Measurements from ENCODE around the gene CTDP1.

Gene CTDP1

GRCh38 chr18:79796016-79796415 lies 116.4 kb downstream of the CTDP1 start:
- TF ChIP-seq GATA1 (IDR thresholded peaks at IDR 0.05; ENCODE audit: low read depth, low read length) (no peak), POLR2A (IDR thresholded peaks at IDR 0.05; ENCODE audit: low read length) (no peak)

DNA sequence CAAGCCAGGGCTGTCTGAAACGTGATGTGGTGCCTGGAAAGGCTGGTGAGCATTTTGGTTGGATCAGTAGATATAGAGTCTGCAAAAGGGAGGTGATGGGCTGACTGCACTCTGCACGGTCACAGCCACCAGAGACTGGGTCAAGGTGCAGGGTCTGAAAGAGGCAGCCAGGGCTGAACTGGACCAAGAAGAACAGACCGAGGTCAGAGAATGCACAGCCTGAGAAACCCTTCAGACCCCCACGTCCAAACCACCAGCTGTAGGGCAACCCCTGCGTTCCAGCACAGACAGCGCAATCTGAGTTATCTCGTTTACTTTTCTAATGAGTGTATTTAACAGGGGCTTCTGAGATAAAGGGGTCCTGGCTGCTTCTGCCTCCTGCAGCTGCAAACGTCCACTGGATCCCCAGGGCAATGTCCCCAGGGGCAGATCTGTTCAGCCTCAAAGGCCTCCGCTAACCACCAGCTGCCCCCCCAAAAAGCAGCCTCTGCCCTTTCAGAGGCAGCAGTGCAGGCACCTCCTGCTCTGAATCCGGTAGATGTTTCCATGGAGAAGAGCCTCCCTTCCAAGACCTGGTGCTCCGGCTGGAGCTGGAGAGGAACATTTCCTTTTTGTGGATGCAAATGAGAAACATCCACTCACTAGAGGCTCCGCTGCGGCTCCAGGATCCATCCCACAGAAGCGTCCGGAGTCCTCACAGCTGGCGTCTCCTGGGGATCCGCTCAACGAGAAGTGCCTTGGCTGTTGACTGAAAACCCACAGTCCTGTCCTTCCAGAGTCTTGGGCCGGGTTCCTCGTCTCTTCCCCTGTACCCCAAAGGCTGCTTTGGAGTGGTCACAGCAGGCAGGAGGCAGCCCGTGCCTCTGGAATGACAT lies 117.2 kb downstream of the CTDP1 start:
- no peak for DNase-seq
- no peak for TF ChIP-seq GATA1 (IDR thresholded peaks at IDR 0.05; ENCODE audit: low read depth, low read length)
- TF ChIP-seq POLR2A (IDR thresholded peaks at IDR 0.05; ENCODE audit: low read length): no peak

More at GRCh38 chr18:79796016-79796415, 116.4 kb downstream of the CTDP1 start:
- no peak for DNase-seq

- DNase-seq: peak; percentile 46 to 51
- TF ChIP-seq POLR2A (IDR thresholded peaks at IDR 0.05; ENCODE audit: low read length): no peak
- no peak for TF ChIP-seq GATA1 (IDR thresholded peaks at IDR 0.05; ENCODE audit: low read depth, low read length)
Measured at GRCh38 chr18:79797518-79798345, 118.1 kb downstream of the CTDP1 start, which contains the start of gene KCNG2. KCNG2 (plus strand) TSS chr18:79797938; CDS start chr18:79863668, 65,730 bp downstream.

DNA sequence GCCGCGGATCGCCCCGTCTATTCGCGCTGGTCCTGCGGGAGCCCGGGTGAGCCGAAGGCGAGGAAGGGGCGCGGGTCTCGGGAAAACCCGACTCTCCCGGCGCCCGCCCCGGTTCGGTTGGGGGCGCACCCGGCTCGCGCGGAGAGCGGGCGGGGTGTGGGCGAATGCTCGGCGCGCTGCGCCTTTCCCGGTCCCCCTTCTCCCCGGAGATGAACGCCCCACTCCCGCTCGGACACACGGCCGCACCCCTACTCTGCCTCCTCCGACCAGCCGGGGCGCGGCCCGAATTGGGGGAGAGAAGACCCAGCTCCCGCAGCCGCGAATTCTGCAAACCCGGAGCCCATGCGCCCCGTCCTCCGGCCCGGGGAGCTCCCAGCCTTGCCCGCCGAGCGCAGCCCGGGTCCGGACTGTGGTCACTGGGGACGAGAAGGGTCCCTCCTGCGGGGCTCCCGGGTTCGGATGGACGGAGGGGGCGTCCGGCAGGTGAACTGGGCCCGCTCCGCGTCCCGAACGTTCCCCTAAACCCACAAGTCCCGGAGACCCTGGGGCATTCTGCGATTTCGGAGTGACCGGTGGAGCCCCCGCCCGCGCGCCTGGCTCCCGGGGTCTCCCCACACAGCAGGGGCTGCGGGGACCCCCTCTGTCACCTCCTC lies 118.9 kb downstream of the CTDP1 start:
- DNase-seq: no peak
- TF ChIP-seq POLR2A (IDR thresholded peaks at IDR 0.05; ENCODE audit: low read length) (no peak), GATA1 (IDR thresholded peaks at IDR 0.05; ENCODE audit: low read depth, low read length) (no peak)

- TF ChIP-seq GATA1 (IDR thresholded peaks at IDR 0.05; ENCODE audit: low read depth, low read length) (no peak), POLR2A (IDR thresholded peaks at IDR 0.05; ENCODE audit: low read length) (no peak)
- no peak for DNase-seq
Measured at GRCh38 chr18:79798999-79799370, 119.4 kb downstream of the CTDP1 start.

- TF ChIP-seq POLR2A (IDR thresholded peaks at IDR 0.05; ENCODE audit: low read length) (no peak), GATA1 (IDR thresholded peaks at IDR 0.05; ENCODE audit: low read depth, low read length) (no peak)
- no peak for DNase-seq
Measured at GRCh38 chr18:79799619-79800370, 120.2 kb downstream of the CTDP1 start.

- TF ChIP-seq POLR2A (IDR thresholded peaks at IDR 0.05; ENCODE audit: low read length) (no peak), GATA1 (IDR thresholded peaks at IDR 0.05; ENCODE audit: low read depth, low read length) (no peak)
- DNase-seq: no peak
Measured at GRCh38 chr18:79800371-79801180, 121.0 kb downstream of the CTDP1 start.

GRCh38 chr18:79801217-79801616 lies 121.6 kb downstream of the CTDP1 start:
- no peak for DNase-seq
- TF ChIP-seq POLR2A (IDR thresholded peaks at IDR 0.05; ENCODE audit: low read length) (no peak), GATA1 (IDR thresholded peaks at IDR 0.05; ENCODE audit: low read depth, low read length) (no peak)

DNA sequence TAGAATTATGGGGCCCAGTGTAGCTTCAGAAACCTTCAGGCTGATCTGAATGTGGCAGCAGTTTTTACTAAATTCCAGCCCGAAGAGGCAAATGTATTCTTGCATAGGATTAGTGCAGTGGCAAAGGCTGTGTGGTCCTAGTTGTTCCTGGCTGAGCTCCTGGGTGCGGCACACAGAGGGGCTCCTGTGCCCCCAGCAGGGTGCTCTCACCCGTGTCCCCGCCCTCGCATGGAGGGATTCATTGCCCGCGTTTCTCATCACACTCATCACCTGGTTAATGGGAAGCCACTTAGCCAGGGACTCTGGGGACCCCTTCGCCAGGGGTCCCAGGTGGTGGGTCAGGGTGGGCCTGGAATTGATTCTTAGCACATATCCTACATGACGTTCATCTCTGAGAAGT lies 122.0 kb downstream of the CTDP1 start:
- TF ChIP-seq POLR2A (IDR thresholded peaks at IDR 0.05; ENCODE audit: low read length): no peak
- TF ChIP-seq GATA1 (IDR thresholded peaks at IDR 0.05; ENCODE audit: low read depth, low read length): no peak
- DNase-seq: no peak

- no peak for TF ChIP-seq GATA1 (IDR thresholded peaks at IDR 0.05; ENCODE audit: low read depth, low read length)
- TF ChIP-seq POLR2A (IDR thresholded peaks at IDR 0.05; ENCODE audit: low read length): no peak
- DNase-seq: no peak
Measured at GRCh38 chr18:79802298-79802697, 122.7 kb downstream of the CTDP1 start.

GRCh38 chr18:79803611-79804051 lies 124.0 kb downstream of the CTDP1 start:
- TF ChIP-seq GATA1 (IDR thresholded peaks at IDR 0.05; ENCODE audit: low read depth, low read length) (no peak), POLR2A (IDR thresholded peaks at IDR 0.05; ENCODE audit: low read length) (no peak)
- DNase-seq: no peak
